Measurements from ENCODE around the gene NMNAT3. TPM values are rescaled to one million over a fixed set of nuclear protein-coding genes. Genes with fewer than 3 reads are reported as not detected.

NMNAT3 gene
- total RNA-seq (5.8 TPM), polyA plus RNA-seq (ENCODE audit: insufficient read depth in 1 of 8, insufficient read length in 8 of 8, low replicate concordance in 1 of 8) (1 to 10 TPM; 2.0 to 5.8 (median 4.1) TPM)
- long read RNA-seq, donor 1: 0 reads
- long read RNA-seq, donor 2: 0 reads
- long read RNA-seq, donor 3: 0 reads
- long read RNA-seq, donor 4: 0 reads
- long read RNA-seq, donor 5, partial matches to known transcripts: 0 of 3 reads
- long read RNA-seq, donor 5, other reads (novel, unspliced or antisense): 0 of 3 reads
- long read RNA-seq, donor 6: 0 reads
- long read RNA-seq, donor 7: 0 reads
- long read RNA-seq, donor 8: 0 reads
- long read RNA-seq, donor 9: 0 reads
- long read RNA-seq, donor 10, partial matches to known transcripts: 0 of 2 reads
- long read RNA-seq, donor 10, other reads (novel, unspliced or antisense): 0 of 2 reads
- long read RNA-seq, donor 11, partial matches to known transcripts: 0 of 1 reads
- long read RNA-seq, donor 11, other reads (novel, unspliced or antisense): 0 of 1 reads

DNA sequence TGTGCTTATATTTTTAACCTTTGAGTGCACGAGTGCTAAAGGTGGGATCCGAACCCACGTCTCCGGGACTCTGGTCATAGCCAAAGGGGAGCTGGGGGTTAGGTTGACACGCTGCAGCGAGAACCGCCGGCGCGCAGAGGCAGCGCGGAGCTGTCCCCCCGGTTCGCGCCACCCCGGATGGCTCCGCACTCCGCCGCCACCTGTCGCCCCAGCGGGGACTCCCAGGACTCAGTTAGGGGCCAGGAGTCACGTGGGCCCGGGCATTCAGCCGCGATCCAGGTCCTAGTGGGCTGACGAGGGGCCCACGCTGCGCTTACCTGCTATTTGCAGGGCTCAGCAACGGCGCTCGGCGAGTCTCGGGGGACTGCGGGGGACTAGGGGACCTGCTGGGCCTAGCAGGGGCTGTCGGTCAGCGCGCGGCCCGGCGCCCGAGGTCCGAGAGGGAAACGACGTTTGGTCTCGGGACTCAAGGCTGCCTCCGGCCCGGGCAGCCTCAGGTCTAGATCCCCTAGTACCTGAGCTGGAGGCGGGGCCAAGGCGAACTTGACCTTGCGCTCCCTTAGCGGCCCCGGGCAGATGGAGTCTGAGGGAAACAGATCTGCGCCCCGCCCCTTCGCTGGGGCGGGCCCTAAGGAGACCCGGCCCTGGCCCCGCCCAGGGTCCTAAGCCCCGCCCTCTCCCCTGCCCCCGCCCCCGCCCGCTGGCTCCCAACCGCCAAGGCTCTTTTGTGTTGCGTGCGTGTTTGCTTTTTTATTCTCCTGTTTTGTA, at the start of gene NMNAT3:
Gene NMNAT3, minus strand, starts transcription at position 585 of the 768 bp plus-strand sequence. CDS start 50,248 bp downstream, outside the sequence.
- Histone ChIP-seq H3K9me3 (replicated peaks; ENCODE audit: control insufficient read depth, low read depth, low read length) (no peaks in the 10 kb centered on the region), H3K4me3 (ENCODE audit: low read length) (peak within 1 kb of the TSS; percentile 72), H3K27ac (ENCODE audit: low read length) (peak within 1 kb of the TSS; percentile 6), H3K4me1 (ENCODE audit: control insufficient read depth, insufficient read depth, low read length) (peaks cover 28% of the 10 kb centered on the region), H3K36me3 (ENCODE audit: control insufficient read depth, insufficient read depth, low read length) (no peaks in the 10 kb centered on the region), H3K27me3 (ENCODE audit: control insufficient read depth, insufficient read depth, low read length) (peaks cover 12% of the 10 kb centered on the region)
- 3% methylated on average over 56 of the region's 65 CpGs for WGBS (ENCODE audit: insufficient coverage)
- peak; percentile 90 for DNase-seq

DNA sequence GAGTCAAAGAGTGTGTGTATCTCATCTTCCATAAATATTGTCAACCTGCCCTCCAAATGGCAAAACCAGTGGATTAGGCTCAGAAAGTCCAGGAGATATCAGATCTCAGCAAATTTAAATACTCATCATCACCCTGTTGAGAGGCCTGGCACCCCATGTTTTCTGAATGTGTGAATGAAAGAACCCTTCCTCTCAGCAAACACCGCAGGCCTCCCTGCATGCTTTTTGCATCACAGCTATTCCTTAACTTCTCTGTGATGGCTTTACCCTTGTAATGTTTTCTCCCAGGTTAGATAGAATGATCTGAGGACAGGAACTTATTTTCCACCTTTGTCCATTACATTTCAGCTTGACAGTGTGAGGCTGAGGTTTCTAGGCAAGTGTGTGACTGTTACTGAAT, 43.6 kb upstream of the NMNAT3 start:
- WGBS (ENCODE audit: insufficient coverage): no CpG with 5 or more reads among the region's 1 CpG
- no peak overlapping the region for H3K4me3 ChIP-seq (ENCODE audit: low read length)
- no peak for DNase-seq
- H3K4me1 ChIP-seq (ENCODE audit: control insufficient read depth, insufficient read depth, low read length): peaks cover 2% of the 10 kb centered on the region
- H3K9me3 ChIP-seq (replicated peaks; ENCODE audit: control insufficient read depth, low read depth, low read length): no peaks in the 10 kb centered on the region
- no peak overlapping the region for H3K27ac ChIP-seq (ENCODE audit: low read length)
- H3K36me3 ChIP-seq (ENCODE audit: control insufficient read depth, insufficient read depth, low read length): no peaks in the 10 kb centered on the region
- no peaks in the 10 kb centered on the region for H3K27me3 ChIP-seq (ENCODE audit: control insufficient read depth, insufficient read depth, low read length)

DNA sequence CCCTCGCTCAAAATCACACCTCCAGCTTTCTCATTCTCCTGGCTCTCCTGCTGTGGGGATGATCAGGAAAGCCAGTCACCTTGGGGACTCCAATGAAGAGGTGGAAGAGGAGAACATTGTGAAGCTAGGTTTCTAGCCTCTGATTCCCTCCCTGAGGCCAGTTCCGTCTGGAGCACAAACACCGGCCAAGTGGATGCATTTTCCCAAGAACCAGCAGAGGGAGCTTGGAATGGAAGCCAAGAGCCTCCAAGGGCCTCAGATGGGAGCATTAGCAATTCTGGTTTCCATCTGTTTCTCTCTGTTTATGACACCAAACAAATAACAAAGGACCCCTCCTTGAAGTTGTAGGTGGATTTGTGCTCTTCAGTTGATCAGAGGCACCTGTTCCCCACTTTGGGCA, 40.6 kb upstream of the NMNAT3 start:
- H3K9me3 ChIP-seq (replicated peaks; ENCODE audit: control insufficient read depth, low read depth, low read length): no peaks in the 10 kb centered on the region
- peak; percentile 62 for DNase-seq
- no CpG with 5 or more reads among the region's 3 CpGs for WGBS (ENCODE audit: insufficient coverage)
- no peaks in the 10 kb centered on the region for H3K36me3 ChIP-seq (ENCODE audit: control insufficient read depth, insufficient read depth, low read length)
- no peak overlapping the region for H3K4me3 ChIP-seq (ENCODE audit: low read length)
- no peaks in the 10 kb centered on the region for H3K27me3 ChIP-seq (ENCODE audit: control insufficient read depth, insufficient read depth, low read length)
- peaks cover 2% of the 10 kb centered on the region for H3K4me1 ChIP-seq (ENCODE audit: control insufficient read depth, insufficient read depth, low read length)
- no peak overlapping the region for H3K27ac ChIP-seq (ENCODE audit: low read length)

DNA sequence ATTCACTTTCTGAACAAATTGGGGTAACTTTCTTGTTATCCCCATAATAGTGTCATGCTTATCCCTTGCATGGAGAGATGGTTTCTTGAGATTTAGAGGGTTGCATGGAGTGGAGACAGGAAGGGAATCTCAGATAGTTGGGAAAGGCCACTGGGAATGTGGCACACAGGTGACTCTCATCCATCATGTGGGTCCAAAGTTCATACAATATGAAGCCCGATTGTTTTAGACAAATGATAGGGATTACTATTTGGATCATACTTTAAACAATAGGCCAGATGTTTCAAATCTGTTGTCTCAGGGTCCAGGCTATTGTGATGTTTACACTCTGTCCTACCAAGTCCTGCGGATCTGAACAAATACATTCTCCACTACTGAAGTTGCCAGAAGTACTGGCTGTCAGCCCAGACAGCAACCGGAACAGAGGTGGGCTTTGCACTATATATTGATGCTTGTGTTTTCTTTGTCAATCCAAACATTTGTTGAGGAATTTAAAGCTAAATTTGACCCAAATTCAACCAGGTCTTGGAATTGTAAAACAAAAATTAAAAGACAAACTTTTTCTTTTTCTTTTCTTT, 39.2 kb upstream of the NMNAT3 start:
- H3K36me3 ChIP-seq (ENCODE audit: control insufficient read depth, insufficient read depth, low read length): no peaks in the 10 kb centered on the region
- H3K27me3 ChIP-seq (ENCODE audit: control insufficient read depth, insufficient read depth, low read length): no peaks in the 10 kb centered on the region
- no peaks in the 10 kb centered on the region for H3K9me3 ChIP-seq (replicated peaks; ENCODE audit: control insufficient read depth, low read depth, low read length)
- WGBS (ENCODE audit: insufficient coverage): no CpG with 5 or more reads among the region's 3 CpGs
- H3K4me3 ChIP-seq (ENCODE audit: low read length): no peak overlapping the region
- H3K4me1 ChIP-seq (ENCODE audit: control insufficient read depth, insufficient read depth, low read length): peaks cover 2% of the 10 kb centered on the region
- no peak overlapping the region for H3K27ac ChIP-seq (ENCODE audit: low read length)
- DNase-seq: peak; percentile 38

DNA sequence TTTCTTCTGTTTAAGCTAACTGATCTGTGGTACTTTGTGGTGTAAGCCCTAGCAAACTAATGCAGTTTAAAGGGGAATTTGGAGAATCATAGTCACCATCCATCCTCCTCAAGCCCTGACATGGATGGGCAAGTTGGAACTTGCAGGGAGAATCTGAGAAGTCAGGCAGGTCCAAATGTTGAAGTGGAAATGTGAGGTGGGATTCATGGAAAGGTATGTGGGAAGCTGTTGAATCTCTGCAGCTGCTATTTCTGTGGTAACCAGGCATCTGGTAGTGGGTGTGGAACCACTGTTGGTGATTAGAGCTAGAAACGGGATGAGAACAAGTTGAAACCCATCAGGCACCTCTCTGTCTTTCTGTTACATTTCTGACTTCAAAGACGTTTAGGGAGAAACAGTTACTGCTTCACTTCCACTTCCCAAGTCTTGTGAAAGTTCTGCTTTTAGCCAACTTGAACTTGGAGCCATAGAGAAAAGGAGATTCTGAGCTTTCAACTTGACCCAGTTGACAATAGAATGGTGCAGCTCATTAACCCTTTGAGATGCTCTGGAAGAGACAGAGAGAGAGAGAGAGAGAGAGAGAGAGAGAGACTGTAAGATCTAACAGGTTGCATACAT, 38.1 kb upstream of the NMNAT3 start:
- WGBS (ENCODE audit: insufficient coverage): no CpG with 5 or more reads among the region's 2 CpGs
- Histone ChIP-seq H3K4me3 (ENCODE audit: low read length) (no peak overlapping the region), H3K27ac (ENCODE audit: low read length) (no peak overlapping the region), H3K9me3 (replicated peaks; ENCODE audit: control insufficient read depth, low read depth, low read length) (no peaks in the 10 kb centered on the region), H3K36me3 (ENCODE audit: control insufficient read depth, insufficient read depth, low read length) (no peaks in the 10 kb centered on the region), H3K27me3 (ENCODE audit: control insufficient read depth, insufficient read depth, low read length) (no peaks in the 10 kb centered on the region), H3K4me1 (ENCODE audit: control insufficient read depth, insufficient read depth, low read length) (peaks cover 2% of the 10 kb centered on the region)
- DNase-seq: no peak

DNA sequence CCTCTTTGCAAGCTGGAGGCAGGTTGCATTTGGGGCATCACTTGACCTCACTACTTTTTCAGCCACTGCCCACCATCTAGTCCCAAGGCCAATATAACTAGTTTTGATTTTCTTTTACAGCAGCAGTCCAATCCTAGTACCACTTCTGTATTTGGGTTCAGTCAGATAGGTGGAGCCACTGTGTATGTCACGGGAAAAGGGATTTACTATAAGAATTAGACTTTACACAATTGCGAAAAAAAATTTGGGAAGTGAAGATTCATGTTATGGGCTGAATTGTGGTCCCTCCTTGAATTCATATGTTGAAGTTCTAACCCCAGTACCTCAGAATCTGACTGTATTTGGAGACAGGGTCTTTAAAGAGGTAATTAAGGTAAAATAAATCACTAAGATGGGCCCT, 37.4 kb upstream of the NMNAT3 start:
- no peak overlapping the region for H3K4me3 ChIP-seq (ENCODE audit: low read length)
- no peak for DNase-seq
- no peaks in the 10 kb centered on the region for H3K27me3 ChIP-seq (ENCODE audit: control insufficient read depth, insufficient read depth, low read length)
- H3K27ac ChIP-seq (ENCODE audit: low read length): no peak overlapping the region
- no peaks in the 10 kb centered on the region for H3K9me3 ChIP-seq (replicated peaks; ENCODE audit: control insufficient read depth, low read depth, low read length)
- no CpG with 5 or more reads among the region's 2 CpGs for WGBS (ENCODE audit: insufficient coverage)
- peaks cover 2% of the 10 kb centered on the region for H3K4me1 ChIP-seq (ENCODE audit: control insufficient read depth, insufficient read depth, low read length)
- no peaks in the 10 kb centered on the region for H3K36me3 ChIP-seq (ENCODE audit: control insufficient read depth, insufficient read depth, low read length)

DNA sequence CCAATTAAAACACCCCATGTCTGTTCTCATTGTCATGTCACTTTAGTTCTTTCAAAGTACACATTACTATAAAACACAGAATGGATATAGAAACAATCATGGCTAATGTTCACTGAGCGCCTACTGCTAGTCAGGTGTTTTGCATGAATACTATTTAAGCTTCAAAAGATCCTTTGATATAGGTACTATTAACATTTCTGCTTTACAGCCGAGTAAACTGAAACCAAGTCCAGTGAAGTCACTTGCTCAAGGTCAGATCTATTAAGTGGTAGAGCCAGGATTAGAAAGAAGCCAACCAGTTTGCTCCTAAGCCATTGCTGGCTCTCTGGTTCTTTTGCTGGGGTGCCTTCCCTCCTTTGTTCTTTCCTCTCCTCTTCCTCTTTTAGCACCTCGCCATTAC, 32.4 kb upstream of the NMNAT3 start:
- no peaks in the 10 kb centered on the region for H3K36me3 ChIP-seq (ENCODE audit: control insufficient read depth, insufficient read depth, low read length)
- no peaks in the 10 kb centered on the region for H3K9me3 ChIP-seq (replicated peaks; ENCODE audit: control insufficient read depth, low read depth, low read length)
- H3K27ac ChIP-seq (ENCODE audit: low read length): no peak overlapping the region
- H3K4me1 ChIP-seq (ENCODE audit: control insufficient read depth, insufficient read depth, low read length): no peaks in the 10 kb centered on the region
- no peak for DNase-seq
- WGBS (ENCODE audit: insufficient coverage): no CpG with 5 or more reads among the region's 3 CpGs
- H3K4me3 ChIP-seq (ENCODE audit: low read length): no peak overlapping the region
- peaks cover 2% of the 10 kb centered on the region for H3K27me3 ChIP-seq (ENCODE audit: control insufficient read depth, insufficient read depth, low read length)

DNA sequence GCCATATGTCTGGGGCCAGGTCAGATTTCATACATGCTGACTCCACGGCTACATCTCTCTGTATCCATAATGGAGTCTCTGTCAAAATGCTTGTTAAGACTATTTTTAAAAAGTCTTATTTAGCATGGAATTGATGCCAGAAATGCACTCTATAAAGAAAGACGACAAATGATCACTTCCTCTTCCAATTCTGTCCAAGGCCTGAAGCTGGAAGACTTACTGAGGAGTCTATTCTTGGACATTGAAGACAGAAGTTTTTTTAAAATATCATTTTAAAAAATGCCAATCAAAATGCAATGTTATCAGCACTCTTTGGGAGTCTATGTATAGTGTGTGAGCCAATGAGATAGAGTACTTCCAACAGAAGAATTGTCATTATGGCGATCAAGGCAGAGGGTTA, 27.9 kb upstream of the NMNAT3 start:
- WGBS (ENCODE audit: insufficient coverage): no CpG with 5 or more reads among the region's 3 CpGs
- Histone ChIP-seq H3K4me1 (ENCODE audit: control insufficient read depth, insufficient read depth, low read length) (no peaks in the 10 kb centered on the region), H3K27ac (ENCODE audit: low read length) (no peak overlapping the region), H3K4me3 (ENCODE audit: low read length) (no peak overlapping the region), H3K27me3 (ENCODE audit: control insufficient read depth, insufficient read depth, low read length) (peaks cover 8% of the 10 kb centered on the region), H3K36me3 (ENCODE audit: control insufficient read depth, insufficient read depth, low read length) (no peaks in the 10 kb centered on the region), H3K9me3 (replicated peaks; ENCODE audit: control insufficient read depth, low read depth, low read length) (no peaks in the 10 kb centered on the region)
- DNase-seq: no peak

DNA sequence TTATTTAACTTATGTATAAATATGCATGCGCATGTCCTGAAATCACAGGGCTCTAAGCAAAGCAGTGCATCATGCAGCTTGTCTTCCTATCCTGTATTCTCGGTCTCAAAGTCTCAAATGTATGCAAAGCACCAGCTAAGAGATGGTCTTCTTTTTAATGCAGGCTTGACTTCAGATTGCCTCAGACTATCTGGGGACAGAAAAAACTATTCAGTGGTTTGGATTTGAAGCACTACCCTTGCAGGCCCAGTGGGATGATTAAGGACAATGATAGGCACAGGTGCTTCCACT, 18.5 kb upstream of the NMNAT3 start:
- DNase-seq: no peak
- Histone ChIP-seq H3K27me3 (ENCODE audit: control insufficient read depth, insufficient read depth, low read length) (no peaks in the 10 kb centered on the region), H3K27ac (ENCODE audit: low read length) (no peak overlapping the region), H3K36me3 (ENCODE audit: control insufficient read depth, insufficient read depth, low read length) (no peaks in the 10 kb centered on the region), H3K4me3 (ENCODE audit: low read length) (no peak overlapping the region), H3K4me1 (ENCODE audit: control insufficient read depth, insufficient read depth, low read length) (no peaks in the 10 kb centered on the region), H3K9me3 (replicated peaks; ENCODE audit: control insufficient read depth, low read depth, low read length) (no peaks in the 10 kb centered on the region)
- 70% methylated on average over 2 of the region's 2 CpGs for WGBS (ENCODE audit: insufficient coverage)
